ENCODE results near the gene PDE4D.

Gene PDE4D

GRCh38 chr5:59152701-59153245 is 740.8 kb downstream of the PDE4D start:
- DNase-seq (ENCODE audit: low read depth in 1 of 2, low spot score in 1 of 2): no peak

DNA sequence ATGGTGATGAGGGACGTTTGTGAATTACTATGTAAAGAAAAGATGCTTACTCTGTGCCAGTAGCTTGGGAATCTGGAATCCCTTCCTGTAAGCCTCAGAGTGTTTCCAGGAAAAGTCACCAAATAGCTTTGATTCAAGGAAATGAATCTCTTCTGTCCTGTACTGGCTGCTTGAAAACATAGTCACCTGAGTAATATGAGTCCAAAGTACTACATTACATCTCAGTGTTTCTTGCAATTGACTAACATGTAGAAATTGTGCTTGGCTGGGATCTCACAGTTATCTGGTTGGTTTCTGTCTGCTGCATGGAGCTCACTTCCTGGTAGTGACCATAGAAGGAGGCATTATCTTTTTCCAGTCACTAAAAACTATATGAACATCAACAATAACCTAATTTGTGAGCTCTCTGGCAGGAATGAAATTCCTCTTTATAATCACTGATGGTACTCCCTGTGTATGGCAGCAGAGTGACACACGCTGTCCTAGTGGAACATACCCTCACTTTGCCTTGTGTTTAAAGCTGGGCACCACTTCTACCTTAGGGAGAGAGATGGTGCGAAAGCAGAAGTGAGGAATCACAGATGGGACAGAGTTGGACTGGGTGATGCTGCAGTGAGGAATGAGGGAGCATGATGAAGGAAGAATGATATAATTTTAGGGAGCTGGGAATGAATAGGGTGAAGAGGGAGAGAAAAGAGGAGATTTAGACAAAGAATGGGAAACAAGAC is 742.2 kb downstream of the PDE4D start:
- DNase-seq (ENCODE audit: low read depth in 1 of 2, low spot score in 1 of 2): no peak
- TF ChIP-seq, protein P1, sequence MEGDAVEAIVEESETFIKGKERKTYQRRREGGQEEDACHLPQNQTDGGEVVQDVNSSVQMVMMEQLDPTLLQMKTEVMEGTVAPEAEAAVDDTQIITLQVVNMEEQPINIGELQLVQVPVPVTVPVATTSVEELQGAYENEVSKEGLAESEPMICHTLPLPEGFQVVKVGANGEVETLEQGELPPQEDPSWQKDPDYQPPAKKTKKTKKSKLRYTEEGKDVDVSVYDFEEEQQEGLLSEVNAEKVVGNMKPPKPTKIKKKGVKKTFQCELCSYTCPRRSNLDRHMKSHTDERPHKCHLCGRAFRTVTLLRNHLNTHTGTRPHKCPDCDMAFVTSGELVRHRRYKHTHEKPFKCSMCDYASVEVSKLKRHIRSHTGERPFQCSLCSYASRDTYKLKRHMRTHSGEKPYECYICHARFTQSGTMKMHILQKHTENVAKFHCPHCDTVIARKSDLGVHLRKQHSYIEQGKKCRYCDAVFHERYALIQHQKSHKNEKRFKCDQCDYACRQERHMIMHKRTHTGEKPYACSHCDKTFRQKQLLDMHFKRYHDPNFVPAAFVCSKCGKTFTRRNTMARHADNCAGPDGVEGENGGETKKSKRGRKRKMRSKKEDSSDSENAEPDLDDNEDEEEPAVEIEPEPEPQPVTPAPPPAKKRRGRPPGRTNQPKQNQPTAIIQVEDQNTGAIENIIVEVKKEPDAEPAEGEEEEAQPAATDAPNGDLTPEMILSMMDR (IDR thresholded peaks at IDR 0.05; ENCODE audit: insufficient read depth, low read length): no peak
- no peak for TF ChIP-seq REST (IDR thresholded peaks at IDR 0.05; ENCODE audit: insufficient replicate concordance, low read depth)
- no peak overlapping the region for H3K27ac ChIP-seq (replicated peaks)
- H3K4me3 ChIP-seq (replicated peaks; ENCODE audit: insufficient read depth, low read length): no peak overlapping the region
- no peaks in the 10 kb centered on the region for H3K27me3 ChIP-seq (ENCODE audit: insufficient read depth, poor library complexity, severe bottlenecking)

More at GRCh38 chr5:59152701-59153245, 740.8 kb downstream of the PDE4D start:
- Histone ChIP-seq H3K27ac (replicated peaks) (no peak overlapping the region), H3K4me3 (replicated peaks; ENCODE audit: insufficient read depth, low read length) (no peak overlapping the region), H3K27me3 (ENCODE audit: insufficient read depth, poor library complexity, severe bottlenecking) (no peaks in the 10 kb centered on the region)
- TF ChIP-seq, protein P1 (IDR thresholded peaks at IDR 0.05; ENCODE audit: insufficient read depth, low read length): no peak
- no peak for TF ChIP-seq REST (IDR thresholded peaks at IDR 0.05; ENCODE audit: insufficient replicate concordance, low read depth)
- 0 out of 2 replicates have a peak, but pooled peaks have one; percentile 9 for TF ChIP-seq SPI1 (IDR thresholded peaks at IDR 0.05; ENCODE audit: borderline replicate concordance, low read depth)

DNA sequence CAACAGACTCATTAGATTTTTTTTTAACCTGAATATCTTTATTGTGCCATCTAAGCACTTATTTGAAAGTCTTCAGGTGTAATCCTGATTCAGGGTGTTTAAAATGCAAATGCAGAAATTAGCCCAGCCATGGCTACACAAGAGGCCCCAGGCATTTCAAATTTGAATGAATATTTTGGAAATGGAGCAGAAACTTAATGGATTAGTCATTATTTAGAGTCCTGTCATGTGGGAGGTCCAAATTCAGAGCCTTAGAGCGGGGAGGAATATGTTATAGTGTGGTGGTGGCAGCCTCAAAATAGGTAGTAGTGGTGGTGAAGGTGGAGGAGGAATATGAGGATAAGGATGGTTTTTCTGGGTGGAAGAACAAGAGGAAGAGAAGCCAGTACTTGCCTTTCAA is 743.7 kb downstream of the PDE4D start:
- Histone ChIP-seq H3K4me3 (replicated peaks; ENCODE audit: insufficient read depth, low read length) (no peak overlapping the region), H3K27me3 (ENCODE audit: insufficient read depth, poor library complexity, severe bottlenecking) (no peaks in the 10 kb centered on the region), H3K27ac (replicated peaks) (no peak overlapping the region)
- no peak for TF ChIP-seq GABPA (IDR thresholded peaks at IDR 0.05; ENCODE audit: low read depth)
- no peak for TF ChIP-seq REST (IDR thresholded peaks at IDR 0.05; ENCODE audit: insufficient replicate concordance, low read depth)
- no peak for TF ChIP-seq SPI1 (IDR thresholded peaks at IDR 0.05; ENCODE audit: borderline replicate concordance, low read depth)
- TF ChIP-seq, protein P1 (IDR thresholded peaks at IDR 0.05; ENCODE audit: insufficient read depth, low read length): no peak
- TF ChIP-seq POLR2AphosphoS5 (IDR thresholded peaks at IDR 0.05; ENCODE audit: low read depth): no peak
- DNase-seq (ENCODE audit: low read depth in 1 of 2, low spot score in 1 of 2): no peak
